HL-60 (cell line): ENCODE results near the gene DNAH17.

ENCODE experiments used
- DNase-seq, 2 experiments: peaks; one replicate each; pipeline ENCODE4 v3.0.0-alpha.2; 2010 to 2020; ENCODE audit warnings: low read depth in 1 of 2, low spot score in 1 of 2
- H3K27ac ChIP-seq: fragments of 250-450 bp; sonication (Bioruptor Pico); replicated peaks from 2 replicates; pipeline ENCODE4 v1.5.1; 2020; ENCODE audit warnings: mild to moderate bottlenecking, moderate library complexity
- H3K27me3 ChIP-seq: fragments of 250-450 bp; sonication (Bioruptor Pico); 2 replicates; pipeline ENCODE4 v1.5.1; 2021; ENCODE audit warnings: mild to moderate bottlenecking, moderate library complexity; ENCODE audit not compliant: insufficient read depth, poor library complexity, severe bottlenecking
- H3K4me3 ChIP-seq: replicated peaks from 2 replicates; pipeline ENCODE4 v1.5.1; 2011; ENCODE audit warnings: mild to moderate bottlenecking, control low read depth, low read length; ENCODE audit not compliant: insufficient read depth
- GABPA ChIP-seq: IDR thresholded peaks from 2 replicates; pipeline ENCODE4 v1.6.1; 2012; ENCODE audit warnings: low read depth
- POLR2AphosphoS5 ChIP-seq: IDR thresholded peaks from 2 replicates; pipeline ENCODE4 v1.6.1; 2012; ENCODE audit warnings: low read depth
- SPI1 ChIP-seq: IDR thresholded peaks from 2 replicates; pipeline ENCODE4 v1.6.1; 2012; ENCODE audit warnings: low read depth, mild to moderate bottlenecking, borderline replicate concordance
- TF ChIP-seq, protein P1 (sequence below): IDR thresholded peaks from one replicate; pipeline ENCODE4 v1.5.1; 2011; ENCODE audit warnings: low read length, control low read depth, inconsistent platforms; ENCODE audit not compliant: insufficient read depth
- TF ChIP-seq, protein P2 (sequence below): IDR thresholded peaks from 2 replicates; pipeline ENCODE4 v1.6.1; 2012; ENCODE audit warnings: low read depth; ENCODE audit not compliant: insufficient replicate concordance

The DNAH17 gene

DNA sequence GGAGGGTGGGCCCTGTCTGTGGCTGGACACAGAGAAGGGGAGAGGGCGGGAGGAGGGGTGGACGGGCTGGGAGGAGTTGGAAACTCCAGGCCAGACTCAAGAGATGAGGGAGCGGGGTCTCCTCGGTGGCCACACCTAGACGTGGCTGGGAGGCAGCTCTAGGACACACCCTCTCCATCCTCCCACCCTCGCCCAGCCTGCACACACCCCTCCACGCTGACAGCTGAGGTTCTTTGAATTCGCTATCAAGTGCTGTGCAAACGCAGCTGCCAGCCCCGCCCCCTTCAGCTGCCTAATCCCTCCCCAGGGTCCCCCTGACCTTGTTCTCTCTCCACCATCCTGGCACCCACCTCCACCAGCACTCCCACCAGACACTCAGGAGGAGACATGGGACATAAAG is 48.7 kb downstream of the DNAH17 start:
- no peak overlapping the region for H3K27ac ChIP-seq
- no peak overlapping the region for H3K4me3 ChIP-seq
- H3K27me3 ChIP-seq = no peaks in the 10 kb centered on the region
- no peak for DNase-seq
- TF ChIP-seq, protein P1, sequence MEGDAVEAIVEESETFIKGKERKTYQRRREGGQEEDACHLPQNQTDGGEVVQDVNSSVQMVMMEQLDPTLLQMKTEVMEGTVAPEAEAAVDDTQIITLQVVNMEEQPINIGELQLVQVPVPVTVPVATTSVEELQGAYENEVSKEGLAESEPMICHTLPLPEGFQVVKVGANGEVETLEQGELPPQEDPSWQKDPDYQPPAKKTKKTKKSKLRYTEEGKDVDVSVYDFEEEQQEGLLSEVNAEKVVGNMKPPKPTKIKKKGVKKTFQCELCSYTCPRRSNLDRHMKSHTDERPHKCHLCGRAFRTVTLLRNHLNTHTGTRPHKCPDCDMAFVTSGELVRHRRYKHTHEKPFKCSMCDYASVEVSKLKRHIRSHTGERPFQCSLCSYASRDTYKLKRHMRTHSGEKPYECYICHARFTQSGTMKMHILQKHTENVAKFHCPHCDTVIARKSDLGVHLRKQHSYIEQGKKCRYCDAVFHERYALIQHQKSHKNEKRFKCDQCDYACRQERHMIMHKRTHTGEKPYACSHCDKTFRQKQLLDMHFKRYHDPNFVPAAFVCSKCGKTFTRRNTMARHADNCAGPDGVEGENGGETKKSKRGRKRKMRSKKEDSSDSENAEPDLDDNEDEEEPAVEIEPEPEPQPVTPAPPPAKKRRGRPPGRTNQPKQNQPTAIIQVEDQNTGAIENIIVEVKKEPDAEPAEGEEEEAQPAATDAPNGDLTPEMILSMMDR = no peak
- TF ChIP-seq, protein P2, sequence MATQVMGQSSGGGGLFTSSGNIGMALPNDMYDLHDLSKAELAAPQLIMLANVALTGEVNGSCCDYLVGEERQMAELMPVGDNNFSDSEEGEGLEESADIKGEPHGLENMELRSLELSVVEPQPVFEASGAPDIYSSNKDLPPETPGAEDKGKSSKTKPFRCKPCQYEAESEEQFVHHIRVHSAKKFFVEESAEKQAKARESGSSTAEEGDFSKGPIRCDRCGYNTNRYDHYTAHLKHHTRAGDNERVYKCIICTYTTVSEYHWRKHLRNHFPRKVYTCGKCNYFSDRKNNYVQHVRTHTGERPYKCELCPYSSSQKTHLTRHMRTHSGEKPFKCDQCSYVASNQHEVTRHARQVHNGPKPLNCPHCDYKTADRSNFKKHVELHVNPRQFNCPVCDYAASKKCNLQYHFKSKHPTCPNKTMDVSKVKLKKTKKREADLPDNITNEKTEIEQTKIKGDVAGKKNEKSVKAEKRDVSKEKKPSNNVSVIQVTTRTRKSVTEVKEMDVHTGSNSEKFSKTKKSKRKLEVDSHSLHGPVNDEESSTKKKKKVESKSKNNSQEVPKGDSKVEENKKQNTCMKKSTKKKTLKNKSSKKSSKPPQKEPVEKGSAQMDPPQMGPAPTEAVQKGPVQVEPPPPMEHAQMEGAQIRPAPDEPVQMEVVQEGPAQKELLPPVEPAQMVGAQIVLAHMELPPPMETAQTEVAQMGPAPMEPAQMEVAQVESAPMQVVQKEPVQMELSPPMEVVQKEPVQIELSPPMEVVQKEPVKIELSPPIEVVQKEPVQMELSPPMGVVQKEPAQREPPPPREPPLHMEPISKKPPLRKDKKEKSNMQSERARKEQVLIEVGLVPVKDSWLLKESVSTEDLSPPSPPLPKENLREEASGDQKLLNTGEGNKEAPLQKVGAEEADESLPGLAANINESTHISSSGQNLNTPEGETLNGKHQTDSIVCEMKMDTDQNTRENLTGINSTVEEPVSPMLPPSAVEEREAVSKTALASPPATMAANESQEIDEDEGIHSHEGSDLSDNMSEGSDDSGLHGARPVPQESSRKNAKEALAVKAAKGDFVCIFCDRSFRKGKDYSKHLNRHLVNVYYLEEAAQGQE = no peak
- TF ChIP-seq POLR2AphosphoS5 (no peak), GABPA (no peak), SPI1 (no peak)

DNA sequence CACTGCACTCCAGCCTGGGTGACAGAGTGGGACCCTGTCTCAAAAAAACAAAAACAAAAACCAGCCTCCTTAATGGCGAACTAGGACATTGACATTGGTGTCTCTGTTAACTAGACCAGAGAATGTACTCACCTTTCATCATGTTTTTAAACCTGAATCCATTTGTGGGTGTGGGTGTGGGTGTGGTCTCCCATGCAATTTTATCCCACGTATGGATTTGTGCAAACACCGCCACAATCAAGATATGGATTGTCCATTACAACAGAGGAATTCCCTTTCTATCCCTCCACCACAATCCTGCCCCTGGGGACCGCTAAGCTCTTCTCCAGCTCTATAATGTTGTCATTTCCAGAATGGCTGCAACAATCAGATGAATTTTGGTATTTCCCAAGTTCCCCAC is 49.9 kb downstream of the DNAH17 start:
- no peak for DNase-seq
- Histone ChIP-seq H3K4me3 (no peak overlapping the region), H3K27me3 (no peaks in the 10 kb centered on the region), H3K27ac (no peak overlapping the region)
- TF ChIP-seq, protein P1 = no peak
- no peak for TF ChIP-seq POLR2AphosphoS5
- TF ChIP-seq GABPA = no peak
- no peak for TF ChIP-seq SPI1
- TF ChIP-seq, protein P2 = no peak

DNA sequence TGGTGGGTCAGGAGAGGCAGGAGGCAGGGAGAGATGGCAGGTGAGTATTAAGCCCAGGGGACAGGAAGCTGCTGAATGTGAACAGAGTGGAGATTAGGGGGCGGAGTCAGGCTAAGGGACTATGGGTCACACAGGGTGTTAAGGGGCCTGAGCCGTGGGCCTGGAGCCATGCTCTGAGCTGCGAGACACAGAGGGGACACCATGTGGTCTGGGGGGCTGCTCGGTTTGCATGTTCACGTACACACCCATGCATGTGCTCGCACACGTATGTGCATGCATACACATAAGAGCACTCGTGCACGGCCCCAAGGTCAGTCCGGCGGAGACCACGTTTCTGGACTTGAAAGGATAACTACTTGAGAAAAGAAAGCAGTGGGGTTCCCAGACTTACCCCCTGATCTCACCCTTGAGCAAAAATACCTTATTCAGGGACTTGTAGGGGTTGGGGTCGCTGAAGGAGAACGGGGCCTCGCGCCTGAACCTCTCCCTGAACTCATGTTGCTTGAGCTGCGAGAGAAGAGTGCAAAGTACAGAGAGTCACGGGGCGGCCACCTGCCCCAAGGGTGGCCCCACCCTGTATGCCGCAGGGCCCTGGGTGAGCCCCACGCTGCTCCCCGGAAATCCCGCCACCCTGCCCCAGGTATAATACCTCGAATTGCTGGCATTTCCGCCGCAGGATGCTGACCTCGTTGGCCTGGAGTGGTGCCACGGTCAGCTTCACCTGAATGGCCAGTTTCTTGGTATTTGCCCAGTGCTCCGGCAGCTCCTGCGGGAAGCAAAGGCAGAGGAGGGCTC is 50.8 kb downstream of the DNAH17 start:
- Histone ChIP-seq H3K27ac (no peak overlapping the region), H3K4me3 (no peak overlapping the region), H3K27me3 (no peaks in the 10 kb centered on the region)
- TF ChIP-seq POLR2AphosphoS5 (no peak), GABPA (no peak), SPI1 (no peak)
- TF ChIP-seq, protein P1 = no peak
- TF ChIP-seq, protein P2 = no peak
- DNase-seq = no peak
